Hematopoietic multipotent progenitor cell treated with erythropoietin and hydrocortisone succinate and interleukin-3 and kit ligand, for 6 days (in vitro differentiated cells): Measurements from ENCODE around the gene LATS2.

ENCODE experiments used
- DNase-seq: peaks from one replicate; pipeline ENCODE4 v3.0.0-alpha.2; 2015

The LATS2 gene

DNA sequence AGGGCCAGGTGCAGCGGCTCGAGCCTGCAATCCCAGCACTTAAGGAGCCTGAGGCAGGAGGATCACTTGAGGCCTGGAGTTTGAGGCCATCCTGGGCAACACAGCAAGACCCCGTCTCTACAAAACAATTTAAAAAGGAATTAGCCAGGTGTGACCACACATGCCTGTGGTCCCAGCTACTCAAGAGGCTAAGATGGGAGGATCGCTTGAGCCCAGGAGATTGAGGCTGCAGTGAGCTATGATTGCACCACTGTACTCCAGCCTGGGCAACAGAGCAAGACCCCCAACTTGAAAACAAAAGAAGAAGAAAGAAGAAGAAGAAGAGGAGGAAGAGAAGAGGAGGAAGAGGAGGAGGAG, 47.7 kb downstream of the LATS2 start:
- DNase-seq: no peak

DNA sequence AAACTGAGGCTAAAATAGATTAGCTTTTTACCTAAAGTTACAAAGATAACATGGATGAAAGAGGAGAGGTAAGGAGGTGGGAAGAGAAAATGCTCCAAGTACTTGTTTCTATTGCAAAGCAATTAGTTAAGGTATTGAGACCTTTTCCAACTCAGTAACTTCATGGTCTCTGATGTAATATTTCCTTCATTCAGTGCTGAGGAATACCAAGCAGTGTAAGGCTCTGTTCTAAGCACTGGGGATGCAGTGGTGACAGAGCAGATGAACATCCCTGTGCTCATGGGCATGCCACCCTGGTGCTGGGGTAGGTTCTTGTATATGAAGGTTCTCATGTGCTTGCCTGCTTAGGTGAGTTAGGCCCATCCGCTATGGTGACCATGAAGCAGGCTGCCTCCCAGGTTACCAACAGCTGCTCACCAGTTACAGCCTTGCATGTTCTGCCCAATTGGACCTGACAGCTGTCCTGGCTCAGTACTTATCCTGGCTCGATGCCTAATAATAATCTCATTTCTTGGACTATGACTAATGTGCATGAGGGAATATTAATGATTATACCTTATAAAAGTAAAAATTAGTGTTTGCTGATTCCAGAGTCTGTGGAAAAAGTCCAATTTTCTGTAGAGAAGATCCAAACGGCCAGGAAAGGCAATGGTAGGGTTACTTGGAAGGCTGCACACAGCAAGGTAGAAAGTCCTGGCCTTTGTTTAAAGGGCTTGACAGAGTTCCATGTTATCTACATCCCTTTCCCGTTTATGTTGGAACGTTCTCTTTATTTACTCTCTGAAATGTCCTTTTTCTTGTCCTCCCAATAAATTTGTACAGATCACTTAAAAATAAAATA, 48.3 kb downstream of the LATS2 start:
- no peak for DNase-seq

DNA sequence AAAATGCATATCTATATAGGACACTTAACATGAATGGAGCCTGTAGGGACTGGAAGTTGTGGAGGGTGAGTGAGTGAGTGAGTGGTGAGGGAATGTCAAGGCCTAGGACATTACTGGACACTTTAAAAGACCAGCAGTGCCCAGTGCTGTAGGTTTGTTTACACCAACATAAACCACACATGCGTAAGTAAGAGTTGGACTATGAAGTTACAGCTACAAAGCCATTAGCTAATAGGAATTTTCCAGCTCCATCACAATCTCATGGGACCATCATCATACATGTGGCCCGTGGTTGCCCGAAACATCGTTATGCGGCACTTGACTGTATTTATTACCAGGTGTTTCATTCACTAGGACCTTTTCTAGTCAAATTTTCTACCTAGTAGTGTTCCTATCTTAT, 49.2 kb downstream of the LATS2 start:
- DNase-seq: no peak

DNA sequence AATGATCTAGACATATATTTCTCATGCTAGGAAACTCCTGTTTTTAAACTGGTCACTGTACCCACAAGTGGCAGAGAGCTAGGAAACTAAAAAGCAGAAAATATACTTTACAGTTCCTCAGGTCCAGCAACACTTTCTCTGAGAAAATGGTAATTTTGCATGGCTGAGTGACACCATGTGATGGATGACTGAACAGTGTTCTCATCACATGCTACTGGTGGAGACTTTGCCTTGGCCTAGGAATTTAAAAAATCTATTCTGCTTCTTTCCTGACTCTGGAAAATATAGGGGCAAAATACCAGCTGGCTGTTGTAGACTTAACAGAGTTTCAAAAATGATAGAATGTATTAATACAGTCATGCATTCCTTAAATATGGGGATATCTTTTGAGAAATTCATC, 50.0 kb downstream of the LATS2 start:
- no peak for DNase-seq

DNA sequence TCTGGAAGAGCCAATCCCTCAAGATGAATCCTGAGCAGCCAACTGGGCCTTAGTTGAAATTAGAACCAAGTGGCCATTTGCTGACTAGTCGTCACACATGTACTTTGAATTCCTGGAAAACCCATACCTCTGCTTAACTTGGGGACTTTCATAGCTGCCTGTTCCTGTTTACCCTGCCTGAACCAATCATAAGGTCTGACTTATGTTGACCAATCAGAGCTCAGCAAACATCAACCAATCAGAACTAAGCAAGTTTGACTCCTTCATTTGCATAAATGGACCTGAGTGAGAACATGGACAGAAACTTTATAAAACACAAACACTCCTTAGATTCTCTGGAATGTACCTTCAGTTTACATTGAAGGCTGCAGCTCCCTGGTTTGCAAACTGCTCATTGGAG, 50.8 kb downstream of the LATS2 start:
- DNase-seq: peak; percentile 46

DNA sequence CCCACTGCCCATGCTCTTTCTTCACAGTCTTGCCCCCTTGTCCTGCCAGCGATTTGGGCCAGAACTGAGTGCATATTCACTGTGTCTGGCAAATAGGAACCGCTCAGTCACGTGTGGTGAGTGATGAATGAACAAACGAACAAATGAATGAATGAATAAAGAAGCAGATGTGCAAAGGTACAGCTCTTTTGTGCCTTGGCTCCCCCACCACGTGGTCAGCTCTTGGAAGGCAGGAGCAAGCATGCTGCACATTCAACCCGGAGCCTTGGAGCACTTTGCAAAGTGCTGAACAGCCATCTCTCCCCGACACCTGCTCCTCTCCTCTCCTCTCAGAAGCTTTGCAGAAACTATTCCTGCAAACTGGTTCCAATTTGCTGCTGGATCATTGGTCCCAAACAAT, 52.4 kb downstream of the LATS2 start:
- no peak for DNase-seq

DNA sequence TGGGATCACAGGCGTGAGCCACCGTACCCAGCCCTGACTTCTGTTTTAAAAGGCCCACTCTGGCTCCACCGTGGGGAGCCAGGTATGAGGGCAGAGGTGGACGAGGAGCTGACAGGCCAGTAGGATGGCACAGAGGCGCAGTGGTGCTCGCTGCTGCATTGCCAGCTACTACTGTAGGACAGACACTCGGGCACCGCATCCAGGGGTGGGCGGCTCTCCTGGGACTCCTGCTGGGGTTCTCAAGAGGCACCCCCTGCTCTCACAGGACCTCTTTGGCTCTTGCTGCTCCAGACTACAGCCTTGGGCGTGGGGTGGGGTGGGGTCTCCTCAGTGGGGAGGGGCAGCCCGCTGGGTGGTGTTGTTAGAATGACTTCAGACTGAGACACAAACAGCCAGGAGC, 53.4 kb downstream of the LATS2 start:
- no peak for DNase-seq

DNA sequence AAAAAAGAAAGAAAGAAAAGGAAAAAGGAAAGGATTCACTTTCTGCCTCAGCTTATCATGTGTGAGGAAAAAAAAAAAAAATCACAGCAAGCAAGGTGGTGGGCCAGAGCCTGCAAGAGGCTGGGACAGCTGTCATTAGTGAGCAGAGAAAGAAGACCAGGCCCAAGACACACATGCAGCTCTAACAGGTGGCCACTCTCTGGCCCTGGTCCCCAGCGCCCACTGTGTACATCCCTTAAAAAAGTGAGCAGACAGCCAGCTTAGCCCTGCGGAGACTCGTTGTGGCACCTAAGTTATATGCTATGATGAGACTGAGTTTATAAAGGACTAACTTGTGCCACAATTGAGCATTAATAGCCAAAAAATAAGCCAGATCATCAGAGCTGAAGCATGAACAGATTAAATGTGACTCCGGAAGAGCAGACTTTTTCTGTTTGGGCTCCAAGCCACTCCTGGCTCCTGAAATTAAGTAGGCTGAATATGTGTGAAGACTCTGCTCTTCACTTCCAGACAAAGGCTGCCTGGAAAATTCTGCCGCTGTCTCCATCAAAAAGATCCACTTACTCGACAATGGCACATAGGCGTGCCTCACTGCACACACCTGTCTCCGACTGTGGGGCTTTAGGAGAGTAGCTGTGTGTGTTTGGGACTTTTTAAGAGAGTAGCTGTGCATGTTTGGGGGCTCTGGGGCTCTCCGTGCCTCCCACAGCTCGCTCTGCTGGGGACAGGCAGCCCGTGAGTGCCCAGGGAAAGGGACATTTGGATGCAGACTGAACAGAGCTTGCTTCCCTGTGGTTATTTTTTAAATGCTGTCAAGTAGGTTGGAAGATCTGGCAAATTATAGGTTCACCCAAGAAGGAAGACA, 55.0 kb downstream of the LATS2 start:
- DNase-seq: no peak

DNA sequence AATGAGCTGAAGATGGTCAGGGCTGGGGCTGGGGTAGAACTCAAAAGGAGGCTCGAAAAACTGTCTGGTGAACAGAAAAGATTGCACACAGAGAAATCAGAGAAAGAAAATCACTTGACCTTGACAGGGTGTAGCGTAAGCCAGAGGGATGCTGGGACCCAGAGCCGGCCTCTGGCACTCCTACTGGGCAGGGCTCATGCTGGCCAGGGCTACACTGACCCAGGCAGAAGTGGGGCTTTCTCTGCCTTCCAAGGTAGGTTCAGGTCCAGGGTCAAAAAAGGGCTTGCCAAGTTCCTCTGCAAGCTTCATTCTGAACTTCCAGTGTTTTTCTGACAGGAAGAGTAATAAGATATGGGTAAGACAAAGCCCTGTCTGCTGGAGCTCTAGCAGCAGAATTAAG, 56.2 kb downstream of the LATS2 start:
- DNase-seq: no peak

DNA sequence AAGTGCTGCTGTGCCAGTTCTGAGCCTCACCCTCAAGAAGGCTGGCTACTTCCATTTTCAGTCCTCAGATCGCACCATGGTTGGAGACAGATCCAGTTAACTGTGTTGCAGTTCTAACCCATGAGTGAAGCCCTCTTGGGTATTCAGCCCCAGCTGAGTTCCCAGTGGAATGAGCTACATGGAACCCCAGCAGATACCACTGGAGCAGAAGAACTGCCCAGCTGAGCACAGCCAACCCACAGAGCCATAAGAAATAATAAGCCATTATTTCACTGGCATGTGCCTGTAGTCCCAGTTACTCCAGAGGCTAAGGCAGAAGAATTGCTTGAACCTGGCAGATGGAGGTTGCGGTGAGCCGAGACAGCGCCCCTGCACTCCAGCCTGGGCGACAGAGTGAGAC, 59.9 kb downstream of the LATS2 start:
- DNase-seq: no peak

DNA sequence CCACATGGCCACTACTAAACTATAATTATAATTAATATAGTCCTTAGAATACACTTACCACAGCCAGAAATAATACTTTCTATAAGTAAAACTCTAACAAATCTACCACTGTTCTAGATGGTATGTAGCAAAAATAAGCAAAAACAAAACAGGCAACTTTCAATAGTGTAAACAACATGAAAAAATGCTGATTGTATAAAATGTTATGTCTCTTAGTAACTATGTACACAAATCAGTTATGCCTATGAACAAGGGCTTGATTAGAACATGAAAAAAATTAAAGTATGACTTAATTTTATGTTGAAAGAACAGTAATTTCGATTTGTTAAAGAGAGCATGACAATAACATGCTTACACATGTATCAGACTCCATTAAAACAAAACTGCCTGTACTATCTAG, 60.7 kb downstream of the LATS2 start:
- no peak for DNase-seq

DNA sequence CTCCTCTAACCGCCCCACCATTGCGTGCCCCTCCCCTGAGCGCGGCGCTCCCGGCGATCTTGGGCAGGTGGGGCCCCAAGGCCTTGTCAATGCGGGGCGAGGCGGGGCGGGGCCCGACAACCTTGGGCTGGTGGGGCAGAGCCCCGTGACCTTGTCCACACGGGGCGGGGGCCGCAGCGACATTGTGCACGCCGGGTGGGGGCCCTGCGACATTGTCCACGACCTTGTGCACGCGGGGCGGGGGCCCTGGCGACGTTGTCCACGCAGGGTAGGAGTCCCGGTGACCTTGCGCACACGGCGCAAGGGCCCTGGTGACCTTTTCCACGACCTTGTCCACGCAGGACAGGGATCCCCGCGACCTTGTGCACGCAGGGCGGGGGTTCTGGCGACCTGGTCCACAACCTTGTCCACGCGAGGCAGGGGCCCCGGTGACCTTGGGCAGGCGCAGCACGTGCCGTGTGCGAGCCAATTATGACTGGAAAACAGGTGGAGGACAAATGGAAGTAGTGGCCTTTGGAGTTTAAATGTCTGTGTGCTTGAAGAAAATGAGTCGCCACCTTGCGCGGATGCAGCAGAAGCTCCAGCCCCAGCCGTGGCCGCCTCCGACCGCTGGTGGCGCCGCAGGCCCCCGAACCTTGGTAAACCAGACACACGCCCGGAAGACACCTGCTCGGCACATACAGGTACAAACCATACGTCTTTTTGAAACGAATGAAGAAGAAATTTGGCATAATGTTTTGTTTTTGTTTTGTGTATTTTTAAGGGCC, 62.6 kb downstream of the LATS2 start:
- DNase-seq: no peak

DNA sequence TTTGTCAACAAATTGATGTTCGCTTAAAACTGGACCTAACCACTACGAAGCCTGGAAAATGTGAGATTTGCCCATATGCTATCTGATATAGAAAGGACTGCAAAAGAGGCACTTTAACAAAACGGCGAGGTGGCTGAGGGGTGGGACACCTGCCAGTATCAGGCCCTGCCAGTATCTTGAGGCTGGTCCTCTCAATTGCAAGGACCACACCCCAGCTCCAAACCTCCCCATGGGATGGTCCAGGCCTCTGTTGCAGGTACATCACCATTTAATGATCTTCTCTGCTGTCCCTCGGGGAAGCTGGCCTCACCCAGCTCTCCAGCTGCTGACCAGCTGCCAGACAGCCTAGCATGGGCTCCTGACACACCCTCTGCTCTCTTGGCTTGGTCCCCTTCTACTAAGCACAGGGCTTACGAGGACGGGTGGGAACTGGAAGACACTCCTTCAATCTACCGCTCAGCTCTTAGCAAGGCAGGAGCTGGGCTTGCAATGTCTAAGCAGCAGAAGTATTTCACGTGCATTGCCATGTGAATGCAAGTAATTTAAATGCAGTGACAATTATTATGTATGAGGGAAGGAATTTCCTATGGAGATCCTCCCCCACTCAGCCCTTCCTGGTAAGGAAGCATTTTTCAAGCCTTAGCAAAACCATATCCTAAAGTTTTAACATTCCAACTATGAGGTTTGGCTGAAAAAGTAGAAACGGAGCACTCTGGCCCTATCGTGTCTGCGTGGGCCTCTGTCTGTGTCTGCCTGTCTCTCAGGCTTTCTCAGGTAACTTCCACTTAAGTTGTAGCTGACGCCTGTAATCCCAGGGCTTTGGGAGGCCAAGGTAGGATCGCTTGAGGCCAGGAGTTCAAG, 63.9 kb downstream of the LATS2 start:
- DNase-seq: peak; percentile 25

DNA sequence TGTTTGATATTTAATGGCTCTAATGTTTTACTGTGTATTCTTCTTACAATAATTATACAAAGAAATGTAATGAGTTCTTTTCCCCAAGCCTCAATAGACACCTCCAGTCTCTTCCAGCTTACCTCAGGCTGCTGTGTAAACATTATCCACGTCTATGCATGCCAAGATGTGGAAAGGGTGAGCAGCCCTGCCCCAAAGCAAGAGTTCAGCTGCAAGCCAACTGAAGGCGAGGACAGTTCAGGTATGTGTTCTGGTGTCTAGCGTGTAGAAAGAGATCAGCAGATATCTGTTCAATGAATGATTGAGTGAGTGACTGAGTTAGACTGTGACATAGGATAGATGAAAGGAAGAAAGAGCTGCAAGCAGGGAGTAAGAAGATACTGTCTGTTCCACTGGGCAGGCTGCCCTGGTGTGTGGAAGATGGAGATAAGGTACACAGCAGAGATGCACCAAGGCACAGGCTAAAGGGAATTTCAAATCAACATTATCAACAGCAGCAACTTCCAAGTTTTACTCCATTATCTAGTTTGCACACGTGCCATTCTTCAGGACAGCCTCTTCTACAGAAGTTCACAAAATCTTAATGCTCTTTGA, 66.0 kb downstream of the LATS2 start:
- peak; percentile 91 for DNase-seq

DNA sequence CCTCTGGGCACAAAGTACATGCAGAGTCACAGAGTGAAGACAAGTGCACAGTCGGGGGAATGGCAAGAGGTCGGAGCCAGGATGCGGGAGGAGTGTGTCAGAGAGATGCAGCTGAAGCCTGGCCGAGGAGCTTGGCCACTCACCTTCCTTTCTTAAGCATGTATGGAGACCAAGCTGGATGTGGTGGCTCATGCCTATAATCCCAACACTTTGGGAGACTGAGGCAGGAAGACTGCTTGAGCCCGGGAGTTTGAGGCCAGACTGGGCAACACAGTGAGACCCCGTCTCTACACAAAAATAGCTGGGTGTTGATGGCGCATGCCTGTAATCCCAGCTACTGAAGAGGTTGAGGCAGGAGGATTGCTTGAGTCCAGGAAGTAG, 67.0 kb downstream of the LATS2 start:
- no peak for DNase-seq

DNA sequence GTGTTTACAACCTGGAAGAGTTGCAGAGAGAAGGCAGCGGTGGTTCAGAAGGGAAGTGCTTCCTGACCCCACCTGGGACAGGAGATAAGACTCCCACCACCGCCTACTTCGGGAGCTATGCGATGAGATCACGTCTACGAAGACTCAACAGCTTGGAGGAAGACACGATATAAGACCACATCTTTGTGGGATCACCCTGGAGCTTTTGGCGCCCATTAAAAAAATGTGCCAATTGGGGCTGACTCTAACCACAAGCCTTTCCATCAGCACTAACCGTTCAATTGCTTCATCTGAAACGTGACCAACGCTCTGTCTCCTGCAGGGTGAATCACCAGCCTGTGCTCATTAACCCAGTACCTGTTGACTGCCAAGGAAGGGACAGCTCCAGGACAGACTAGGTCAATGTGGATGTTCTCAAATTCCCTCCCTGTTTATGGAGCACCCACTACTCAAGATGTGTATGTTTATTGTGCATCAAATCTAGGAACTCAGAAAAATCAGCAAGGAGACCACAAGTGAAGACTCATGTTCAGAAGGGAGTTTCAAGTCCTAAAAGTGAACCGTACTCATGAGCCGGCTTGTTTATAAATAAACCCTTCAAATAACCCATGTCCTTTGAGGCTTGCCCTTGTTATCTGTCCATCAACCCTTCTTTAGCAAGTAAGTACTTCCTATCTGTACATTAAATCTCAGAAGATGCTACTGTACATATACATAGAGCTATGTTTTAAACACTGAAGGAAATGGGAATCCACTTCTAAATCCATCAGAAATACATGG, 67.5 kb downstream of the LATS2 start:
- peak; percentile 96 for DNase-seq

DNA sequence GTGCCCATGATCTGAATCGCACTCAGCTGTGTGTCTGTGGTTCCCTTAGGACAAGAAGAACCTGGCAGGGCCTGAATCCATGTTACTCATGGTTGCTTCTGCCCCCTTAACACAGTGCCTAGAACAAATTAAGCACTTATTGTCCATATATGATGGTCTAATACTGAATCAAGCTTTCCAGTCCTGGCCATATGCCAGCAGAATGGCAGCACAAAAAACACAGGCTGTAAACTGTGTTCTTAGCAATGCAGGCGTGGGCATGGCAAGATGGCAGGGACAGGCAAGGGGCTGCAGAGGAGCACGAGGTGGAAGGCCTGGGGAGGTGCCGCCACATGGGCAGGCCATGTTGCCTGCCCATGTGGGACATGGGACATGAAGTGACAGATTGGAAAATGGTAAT, 68.2 kb downstream of the LATS2 start:
- no peak for DNase-seq

DNA sequence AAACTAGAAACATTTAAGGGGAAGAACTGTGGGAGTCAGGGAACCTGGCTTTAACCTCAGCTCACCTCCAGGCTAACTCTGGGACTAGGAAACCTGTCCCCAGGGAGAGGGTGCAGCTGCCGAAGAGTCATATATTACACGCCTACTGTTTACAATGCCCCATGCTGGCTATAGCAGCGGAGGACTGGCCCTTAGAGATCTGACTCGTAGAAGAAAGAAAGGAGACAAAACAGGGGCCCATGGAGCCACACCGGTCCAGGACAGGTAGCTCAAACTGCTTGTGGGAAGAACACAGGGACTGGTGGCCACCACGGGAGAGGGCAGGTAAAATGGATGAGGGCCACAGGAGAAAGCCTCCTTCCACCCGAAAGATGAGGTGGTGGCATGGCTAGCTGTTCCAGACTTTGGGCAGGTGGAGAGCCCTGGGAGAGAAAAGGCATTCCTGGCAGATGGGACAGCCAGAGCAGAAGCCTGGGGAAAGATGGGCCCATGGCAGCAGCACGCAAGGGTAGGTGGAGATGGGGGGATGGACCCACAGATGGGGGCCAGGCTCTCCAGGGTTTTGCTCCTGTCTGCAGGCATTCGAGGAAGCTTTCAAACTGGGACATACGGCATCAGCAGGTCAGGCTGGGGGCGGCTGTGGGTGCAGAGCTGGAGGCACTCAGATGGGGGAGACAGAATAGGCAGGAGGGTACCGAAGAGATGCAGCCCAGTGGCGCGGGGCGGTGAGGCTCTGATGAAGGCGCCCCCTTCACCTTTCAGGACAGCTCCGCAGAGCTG, 69.5 kb downstream of the LATS2 start:
- no peak for DNase-seq

DNA sequence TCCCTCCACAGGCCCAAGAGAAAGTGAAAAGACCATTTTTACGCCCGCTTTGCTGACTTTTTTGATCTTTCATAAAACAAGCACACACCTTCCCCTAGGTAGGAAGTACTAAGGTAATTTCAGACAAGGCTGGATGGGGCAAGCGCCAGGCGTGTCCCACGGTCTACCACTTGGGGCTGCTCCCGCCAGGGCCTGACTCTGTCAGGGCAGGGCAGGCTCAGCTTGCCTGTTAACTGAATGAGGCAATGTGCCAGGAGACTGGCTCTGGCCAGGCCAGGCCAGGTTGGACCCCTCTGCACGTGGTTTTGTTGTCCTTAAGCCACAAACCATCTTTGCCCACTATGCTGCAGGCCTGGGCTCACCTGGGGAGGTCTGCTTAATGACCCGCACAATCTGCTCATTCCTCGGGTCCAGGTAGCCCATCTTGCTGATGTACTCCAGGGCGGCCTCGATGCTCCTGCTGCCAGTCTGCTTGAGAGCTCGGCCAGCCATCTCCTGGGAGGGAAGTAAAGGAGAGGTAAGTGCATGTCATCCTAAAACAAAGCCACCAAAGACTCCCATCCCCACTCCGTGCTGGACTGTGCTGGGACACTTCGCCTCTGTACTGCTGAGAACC, 70.4 kb downstream of the LATS2 start:
- peak; percentile 33 for DNase-seq
